ENCODE measurements around the gene DLG1.

GRCh38 chr3:197076415-197076814 is 222.0 kb downstream of the DLG1 start:
- TF ChIP-seq CTCF (IDR thresholded peaks at IDR 0.05) (no peak), POLR2A (IDR thresholded peaks at IDR 0.05) (no peak)
